CD4-positive, alpha-beta T cell treated with Interleukin-4 for 4 hours (primary cell): ENCODE results near the gene KLK13.

Source experiments
- DNase-seq: peaks from one replicate; pipeline ENCODE4 v3.0.0-alpha.2; 2020

Gene KLK13

GRCh38 chr19:51064534-51065220 is at the start of gene KLK13:
TSS of gene KLK13 (minus strand) at chr19:51065092. CDS start at chr19:51065067, 25 bp downstream.
- DNase-seq, result no peak

GRCh38 chr19:51114087-51114729 is 49.3 kb upstream of the KLK13 start:
- DNase-seq, result no peak

GRCh38 chr19:51111606-51112005 is 46.7 kb upstream of the KLK13 start:
- DNase-seq, result no peak

GRCh38 chr19:51110666-51110971 is 45.7 kb upstream of the KLK13 start:
- no peak for DNase-seq

GRCh38 chr19:51108805-51109146 is 43.9 kb upstream of the KLK13 start:
- DNase-seq, result no peak

GRCh38 chr19:51108066-51108804 is 43.3 kb upstream of the KLK13 start, which contains the start of gene CTU1:
TSS of gene CTU1 (minus strand) at chr19:51108409. CDS start at chr19:51104569, 3,840 bp downstream.
- DNase-seq, result peak; percentile 99

GRCh38 chr19:51107406-51108065 is 42.6 kb upstream of the KLK13 start:
- DNase-seq, result no peak

GRCh38 chr19:51103926-51104341 is 39.0 kb upstream of the KLK13 start:
- no peak for DNase-seq

- no peak for DNase-seq
Measured at GRCh38 chr19:51102991-51103390, 38.1 kb upstream of the KLK13 start.

- no peak for DNase-seq
Measured at GRCh38 chr19:51101171-51101865, 36.4 kb upstream of the KLK13 start.

GRCh38 chr19:51100601-51101000 is 35.7 kb upstream of the KLK13 start:
- no peak for DNase-seq

- no peak for DNase-seq
Measured at GRCh38 chr19:51099047-51099382, 34.1 kb upstream of the KLK13 start.

GRCh38 chr19:51098365-51099046 is 33.6 kb upstream of the KLK13 start:
- no peak for DNase-seq

- no peak for DNase-seq
Measured at GRCh38 chr19:51097796-51098195, 32.9 kb upstream of the KLK13 start.

- DNase-seq, result peak; percentile 55
Measured at GRCh38 chr19:51097166-51097738, 32.4 kb upstream of the KLK13 start.

GRCh38 chr19:51096473-51097165 is 31.7 kb upstream of the KLK13 start:
- DNase-seq, result no peak

- no peak for DNase-seq
Measured at GRCh38 chr19:51094696-51095279, 29.9 kb upstream of the KLK13 start.

GRCh38 chr19:51093510-51094345 is 28.8 kb upstream of the KLK13 start:
- no peak for DNase-seq

- DNase-seq, result no peak
Measured at GRCh38 chr19:51093101-51093500, 28.2 kb upstream of the KLK13 start.
